Osteoblast (primary cell): ENCODE results near the gene DAB2IP. TPM values are rescaled to one million over a fixed set of nuclear protein-coding genes. Genes with fewer than 3 reads are reported as not detected.

Source experiments
- DNase-seq: peaks from one replicate; pipeline ENCODE4 v3.0.0; 2011; ENCODE audit warnings: low spot score, mixed read lengths; ENCODE audit not compliant: insufficient read length; ENCODE audit errors: missing footprints
- H2AFZ ChIP-seq: 2 replicates; pipeline ENCODE4 v1.6.0; 2011; ENCODE audit warnings: mild to moderate bottlenecking, low read length
- H3K27ac ChIP-seq: 2 replicates; pipeline ENCODE4 v1.5.1; 2011; ENCODE audit warnings: mild to moderate bottlenecking, low read depth, low read length, moderate library complexity
- H3K27me3 ChIP-seq: 2 replicates; pipeline ENCODE4 v1.6.0; 2012; ENCODE audit warnings: mild to moderate bottlenecking, control low read depth, inconsistent platforms, low read length, moderate library complexity; ENCODE audit not compliant: insufficient read depth
- H3K36me3 ChIP-seq: 2 replicates; pipeline ENCODE4 v1.5.1; 2011; ENCODE audit warnings: mild to moderate bottlenecking, low read length, control low read depth, moderate library complexity; ENCODE audit not compliant: insufficient read depth
- H3K4me1 ChIP-seq: 2 replicates; pipeline ENCODE4 v1.5.1; 2011; ENCODE audit warnings: mild to moderate bottlenecking, low read length, control low read depth, moderate library complexity; ENCODE audit not compliant: insufficient read depth
- H3K4me2 ChIP-seq: 2 replicates; pipeline ENCODE4 v1.6.0; 2011; ENCODE audit warnings: mild to moderate bottlenecking, low read length; ENCODE audit not compliant: insufficient read depth
- H3K4me3 ChIP-seq: fragments of 200-600 bp; sonication (generic); 3 replicates; pipeline ENCODE4 v1.5.1; 2012; ENCODE audit warnings: mild to moderate bottlenecking, low read length, inconsistent platforms; ENCODE audit not compliant: insufficient read depth
- H3K79me2 ChIP-seq: 2 replicates; pipeline ENCODE4 v1.6.0; 2012; ENCODE audit warnings: mild to moderate bottlenecking, low read length, control low read depth, inconsistent platforms; ENCODE audit not compliant: insufficient read depth
- H3K9me3 ChIP-seq: 2 replicates; pipeline ENCODE4 v1.5.1; 2011; ENCODE audit warnings: low read depth, low read length, control low read depth
- H4K20me1 ChIP-seq: 2 replicates; pipeline ENCODE4 v1.6.0; 2012; ENCODE audit warnings: mild to moderate bottlenecking, low read length, control low read depth; ENCODE audit not compliant: insufficient read depth
- total RNA-seq: library from RNA; depleted of rRNA; stranded (reverse); fragments of >200 nt; gene quantifications from 2 replicates; pipeline ENCODE4 v1.2.3, GENCODE V29; 2012
- TF ChIP-seq, protein P1 (sequence below): IDR thresholded peaks from 2 replicates; pipeline ENCODE4 v1.5.1; 2011; ENCODE audit warnings: mild to moderate bottlenecking, low read depth, low read length, moderate library complexity; ENCODE audit errors: extremely low read depth

Gene DAB2IP
- total RNA-seq, 1 donor: 60.8 TPM

DNA sequence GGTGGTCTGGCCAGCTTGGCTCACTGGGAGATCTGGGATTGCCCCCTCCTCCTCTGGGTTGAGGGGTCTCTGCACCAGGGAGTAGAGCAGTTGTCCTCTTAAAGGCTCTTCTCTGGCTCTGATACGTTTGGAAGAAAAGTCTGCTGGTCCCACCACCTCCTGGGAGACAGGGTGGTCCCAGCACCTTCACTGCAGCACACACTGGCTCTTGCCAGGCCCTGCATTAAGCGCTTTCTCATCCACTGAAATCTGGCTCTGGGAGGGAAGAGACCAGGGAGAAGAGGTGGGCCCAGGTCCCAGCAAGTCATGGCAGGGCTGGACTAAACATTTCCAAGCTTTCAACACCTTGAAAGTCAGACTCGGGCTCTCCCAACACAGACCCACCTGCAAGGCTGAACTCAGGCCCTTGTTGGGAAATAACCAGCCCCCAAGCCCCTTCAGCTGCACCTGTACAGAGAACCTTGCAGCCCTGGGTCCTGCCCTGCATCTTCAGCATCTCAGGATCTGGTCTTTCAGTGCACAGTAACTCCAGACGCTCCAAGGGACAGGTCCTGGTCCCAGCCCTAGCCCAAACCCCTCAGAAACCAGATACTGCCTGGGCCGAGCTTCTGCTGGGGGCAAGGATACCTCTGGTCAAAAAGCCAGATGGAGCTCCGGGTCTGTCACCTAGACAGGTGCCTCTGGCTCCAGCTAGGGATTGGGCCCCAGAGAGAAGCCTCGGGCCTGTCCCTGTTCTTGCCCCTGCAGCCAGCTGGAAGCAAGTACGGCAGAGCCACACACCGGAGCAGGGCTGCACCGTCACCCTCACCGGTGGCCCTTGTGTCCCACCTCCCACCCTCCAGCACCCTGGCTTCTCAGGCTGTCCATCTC lies 134.5 kb downstream of the DAB2IP start:
- Histone ChIP-seq H3K27ac (no peak overlapping the region), H3K9me3 (no peaks in the 10 kb centered on the region), H2AFZ (no peak overlapping the region), H3K4me3 (no peak overlapping the region), H3K79me2 (no peaks in the 10 kb centered on the region), H3K4me2 (no peak overlapping the region), H4K20me1 (no peaks in the 10 kb centered on the region), H3K4me1 (no peaks in the 10 kb centered on the region), H3K27me3 (no peaks in the 10 kb centered on the region), H3K36me3 (no peaks in the 10 kb centered on the region)
- DNase-seq: peak; percentile 74
- TF ChIP-seq, protein P1, sequence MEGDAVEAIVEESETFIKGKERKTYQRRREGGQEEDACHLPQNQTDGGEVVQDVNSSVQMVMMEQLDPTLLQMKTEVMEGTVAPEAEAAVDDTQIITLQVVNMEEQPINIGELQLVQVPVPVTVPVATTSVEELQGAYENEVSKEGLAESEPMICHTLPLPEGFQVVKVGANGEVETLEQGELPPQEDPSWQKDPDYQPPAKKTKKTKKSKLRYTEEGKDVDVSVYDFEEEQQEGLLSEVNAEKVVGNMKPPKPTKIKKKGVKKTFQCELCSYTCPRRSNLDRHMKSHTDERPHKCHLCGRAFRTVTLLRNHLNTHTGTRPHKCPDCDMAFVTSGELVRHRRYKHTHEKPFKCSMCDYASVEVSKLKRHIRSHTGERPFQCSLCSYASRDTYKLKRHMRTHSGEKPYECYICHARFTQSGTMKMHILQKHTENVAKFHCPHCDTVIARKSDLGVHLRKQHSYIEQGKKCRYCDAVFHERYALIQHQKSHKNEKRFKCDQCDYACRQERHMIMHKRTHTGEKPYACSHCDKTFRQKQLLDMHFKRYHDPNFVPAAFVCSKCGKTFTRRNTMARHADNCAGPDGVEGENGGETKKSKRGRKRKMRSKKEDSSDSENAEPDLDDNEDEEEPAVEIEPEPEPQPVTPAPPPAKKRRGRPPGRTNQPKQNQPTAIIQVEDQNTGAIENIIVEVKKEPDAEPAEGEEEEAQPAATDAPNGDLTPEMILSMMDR: no peak

DNA sequence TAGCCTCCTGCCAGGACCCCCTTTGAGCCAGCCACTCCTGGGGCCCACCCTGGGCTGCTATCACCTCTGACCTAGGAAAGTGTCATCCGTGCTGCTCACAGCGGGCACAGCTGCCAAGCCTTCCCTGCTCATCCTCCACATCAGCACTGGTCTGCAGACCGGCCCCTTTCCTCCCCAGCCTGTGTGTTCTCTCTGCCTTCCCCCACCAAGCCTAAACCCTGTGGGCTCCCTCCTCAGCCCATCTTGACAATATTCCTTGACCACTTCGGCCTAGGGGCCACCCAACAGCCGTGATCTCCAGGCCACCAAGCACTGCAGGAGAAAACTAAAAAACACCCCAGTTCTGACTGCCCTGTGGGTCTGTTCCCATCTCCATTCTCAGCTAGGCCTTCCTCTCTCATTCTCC lies 135.1 kb downstream of the DAB2IP start:
- H3K27me3 ChIP-seq: no peaks in the 10 kb centered on the region
- peak; percentile 39 for DNase-seq
- H3K4me1 ChIP-seq: no peaks in the 10 kb centered on the region
- TF ChIP-seq, protein P1: no peak
- no peaks in the 10 kb centered on the region for H3K79me2 ChIP-seq
- no peak overlapping the region for H3K27ac ChIP-seq
- H3K9me3 ChIP-seq: no peaks in the 10 kb centered on the region
- H2AFZ ChIP-seq: no peak overlapping the region
- no peak overlapping the region for H3K4me3 ChIP-seq
- no peaks in the 10 kb centered on the region for H3K36me3 ChIP-seq
- H4K20me1 ChIP-seq: no peaks in the 10 kb centered on the region
- H3K4me2 ChIP-seq: no peak overlapping the region

GRCh38 chr9:121786998-121787422 lies 135.6 kb downstream of the DAB2IP start:
- DNase-seq: peak; percentile 58
- Histone ChIP-seq H3K27me3 (no peaks in the 10 kb centered on the region), H3K27ac (no peak overlapping the region), H4K20me1 (no peaks in the 10 kb centered on the region), H3K4me3 (no peak overlapping the region), H3K4me2 (no peak overlapping the region), H3K4me1 (no peaks in the 10 kb centered on the region), H3K9me3 (no peaks in the 10 kb centered on the region), H2AFZ (no peak overlapping the region), H3K36me3 (no peaks in the 10 kb centered on the region), H3K79me2 (no peaks in the 10 kb centered on the region)
- TF ChIP-seq, protein P1: no peak

DNA sequence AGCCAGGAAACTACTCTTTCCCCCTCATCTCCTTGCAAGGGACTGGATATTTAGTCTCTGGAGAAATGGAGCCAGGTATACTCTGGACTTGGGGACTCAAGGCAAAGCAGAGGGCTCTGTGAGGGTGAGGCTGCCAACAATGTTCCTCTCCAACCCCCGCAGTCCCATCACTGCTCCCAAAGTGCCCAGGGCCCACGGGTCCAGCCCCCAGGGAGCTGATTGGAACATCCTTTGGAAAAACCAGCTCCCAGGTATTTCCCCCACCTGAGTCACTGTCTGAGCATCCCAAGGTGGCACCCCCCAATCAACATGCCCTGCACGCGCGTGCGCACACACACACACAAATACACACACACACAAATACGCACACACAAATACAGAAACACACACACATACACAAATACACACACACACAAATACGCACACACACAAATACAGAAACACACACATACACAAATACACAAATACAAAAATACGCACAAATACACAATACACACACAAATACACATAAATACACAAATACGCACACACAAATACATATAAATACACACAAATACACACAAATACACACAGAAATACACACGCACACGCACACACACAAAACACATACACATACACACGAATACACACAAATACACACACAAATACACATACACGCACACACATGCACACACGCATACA lies 137.4 kb downstream of the DAB2IP start:
- H3K36me3 ChIP-seq: no peaks in the 10 kb centered on the region
- H3K79me2 ChIP-seq: no peaks in the 10 kb centered on the region
- TF ChIP-seq, protein P1: no peak
- no peak overlapping the region for H2AFZ ChIP-seq
- no peak overlapping the region for H3K4me3 ChIP-seq
- no peaks in the 10 kb centered on the region for H3K27me3 ChIP-seq
- H3K9me3 ChIP-seq: no peaks in the 10 kb centered on the region
- H4K20me1 ChIP-seq: no peaks in the 10 kb centered on the region
- H3K4me1 ChIP-seq: no peaks in the 10 kb centered on the region
- no peak overlapping the region for H3K27ac ChIP-seq
- peak; percentile 9 for DNase-seq
- H3K4me2 ChIP-seq: no peak overlapping the region
